Thymus (tissue), 11 donors: ENCODE measurements around the gene NCKAP1. TPM values are rescaled to one million over a fixed set of nuclear protein-coding genes. Genes with fewer than 3 reads are reported as not detected.
"Not testable (repeated sequence)": the region's sequence is repeated elsewhere in the genome, so short reads cannot be mapped to it uniquely, and the experiment has no call there.

Source experiments
- DNase-seq, 9 donors: peaks; one replicate each; pipeline ENCODE4 v3.0.0-alpha.2; 2013; ENCODE audit warnings: low spot score in 9 of 9, low read depth in 6 of 9, missing footprints in 1 of 9
- H3K27ac ChIP-seq, 2 donors: one replicate each; pipeline ENCODE4 v1.5.1; 2013; ENCODE audit warnings: control low read depth in 1 of 2, low read depth in 1 of 2, low read length in 1 of 2, mild to moderate bottlenecking in 1 of 2, moderate library complexity in 1 of 2
- H3K27me3 ChIP-seq, 2 donors: one replicate each; pipeline ENCODE4 v1.5.1; 2013; ENCODE audit warnings: low read length in 1 of 2; ENCODE audit not compliant: control insufficient read depth in 2 of 2, insufficient read depth in 1 of 2
- H3K36me3 ChIP-seq, 2 donors: one replicate each; pipeline ENCODE4 v1.5.1; 2013; ENCODE audit warnings: low read length in 1 of 2, mild to moderate bottlenecking in 1 of 2, moderate library complexity in 1 of 2; ENCODE audit not compliant: control insufficient read depth in 2 of 2, insufficient read depth in 2 of 2
- H3K4me1 ChIP-seq, 2 donors: one replicate each; pipeline ENCODE4 v1.5.1; 2013; ENCODE audit warnings: low read length in 2 of 2; ENCODE audit not compliant: control insufficient read depth in 2 of 2, insufficient read depth in 2 of 2
- H3K4me3 ChIP-seq, 2 donors: one replicate each; pipeline ENCODE4 v1.5.1; 2013; ENCODE audit warnings: low read length in 2 of 2, control low read depth in 1 of 2, mild to moderate bottlenecking in 1 of 2
- H3K9me3 ChIP-seq, 2 donors: one replicate each; pipeline ENCODE4 v1.5.1; 2013; ENCODE audit warnings: low read length in 1 of 2, mild to moderate bottlenecking in 1 of 2; ENCODE audit not compliant: control insufficient read depth in 2 of 2, insufficient read depth in 1 of 2
- WGBS: extraction: QIAGEN DNeasy Blood & Tissue Kit; methylation state at CpG from one replicate; pipeline ENCODE4 v1.1.7; 2013; 5-methylcytosine and 5-hydroxymethylcytosine counted together
- polyA plus RNA-seq: library from polyadenylated mRNA; stranded (reverse); fragments of 200-250 nt; gene quantifications from one replicate; pipeline ENCODE4 v1.2.3, GENCODE V29; 2013
- total RNA-seq: library from RNA; stranded (reverse); fragments of 120-200 nt; gene quantifications from one replicate; pipeline ENCODE4 v1.2.4, GENCODE V29; 2013
- donor health status: healthy.

The NCKAP1 gene
- total and polyA plus RNA-seq, 2 donors = 23.7 to 36.8 TPM

DNA sequence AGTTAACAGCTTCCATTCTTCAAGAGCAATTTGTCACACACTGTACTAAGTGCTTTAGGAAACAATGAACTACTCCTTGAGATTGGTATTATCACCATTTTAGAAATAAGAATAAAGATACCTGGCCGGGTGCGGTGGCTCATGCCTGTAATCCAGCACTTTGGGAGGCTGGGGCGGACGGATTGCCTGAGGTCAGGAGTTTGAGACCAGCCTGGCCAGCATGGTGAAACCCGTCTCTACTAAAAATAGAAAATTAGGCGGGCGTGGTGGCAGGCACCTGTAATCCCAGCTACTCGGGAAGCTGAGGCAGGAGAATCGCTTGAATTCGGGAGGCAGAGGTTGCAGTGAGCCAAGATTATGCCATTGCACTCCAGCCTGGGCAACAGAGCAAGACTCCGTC, 20.4 kb downstream of the NCKAP1 start:
- WGBS = 97% methylated on average over 11 of the region's 11 CpGs
- not testable (repeated sequence) for H3K9me3 ChIP-seq, H3K27ac ChIP-seq, H3K27me3 ChIP-seq, H3K4me1 ChIP-seq, H3K36me3 ChIP-seq, DNase-seq, H3K4me3 ChIP-seq

DNA sequence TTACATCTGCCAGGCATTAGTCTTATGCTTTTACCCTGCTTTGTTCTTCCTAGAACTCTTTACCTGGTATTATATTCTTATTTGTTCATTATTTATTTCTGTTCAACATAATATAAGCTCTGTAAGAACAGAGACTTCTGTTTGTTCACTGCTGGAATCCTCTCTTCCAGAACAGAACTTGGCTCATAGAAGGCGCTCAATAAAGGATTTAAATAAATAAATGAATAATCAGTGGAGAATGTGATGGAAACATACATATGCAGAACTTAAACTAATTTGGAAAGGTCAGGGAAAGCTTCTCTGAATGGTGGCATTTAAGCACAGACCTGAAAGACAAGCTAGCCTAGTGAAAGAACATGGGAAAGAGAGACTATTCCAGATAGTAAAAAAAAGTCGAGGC, 24.3 kb downstream of the NCKAP1 start:
- Histone ChIP-seq H3K9me3 (no peaks in the 10 kb centered on the region), H3K27ac (no peak overlapping the region), H3K27me3 (no peaks in the 10 kb centered on the region), H3K4me1 (no peaks in the 10 kb centered on the region), H3K36me3 (no peaks in the 10 kb centered on the region), H3K4me3 (no peak overlapping the region)
- 97% methylated on average over 2 of the region's 2 CpGs for WGBS
- no peak for DNase-seq

DNA sequence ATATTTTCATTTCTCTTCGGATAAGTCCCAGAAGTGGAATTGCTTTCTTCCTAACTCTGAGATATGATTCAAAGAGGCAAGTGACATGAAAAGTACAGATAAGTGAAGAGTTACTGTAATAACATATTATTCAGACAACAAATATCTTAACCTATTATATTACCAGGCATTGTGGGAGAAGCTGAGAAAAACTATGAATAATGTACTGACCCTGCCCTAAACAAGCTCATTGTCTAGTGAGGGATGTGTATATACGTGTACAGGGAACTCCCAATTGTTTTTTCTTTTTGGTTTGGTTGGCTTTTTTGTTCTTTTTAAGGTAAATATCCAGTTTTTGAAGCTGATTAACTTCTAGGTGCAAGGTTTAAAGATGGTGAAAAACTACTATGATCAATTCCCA, 26.5 kb downstream of the NCKAP1 start:
- no peaks in the 10 kb centered on the region for H3K4me1 ChIP-seq
- DNase-seq = no peak
- H3K9me3 ChIP-seq = no peaks in the 10 kb centered on the region
- H3K4me3 ChIP-seq = no peak overlapping the region
- H3K36me3 ChIP-seq = no peaks in the 10 kb centered on the region
- no peak overlapping the region for H3K27ac ChIP-seq
- no peaks in the 10 kb centered on the region for H3K27me3 ChIP-seq
- 91% methylated on average over 2 of the region's 2 CpGs for WGBS

DNA sequence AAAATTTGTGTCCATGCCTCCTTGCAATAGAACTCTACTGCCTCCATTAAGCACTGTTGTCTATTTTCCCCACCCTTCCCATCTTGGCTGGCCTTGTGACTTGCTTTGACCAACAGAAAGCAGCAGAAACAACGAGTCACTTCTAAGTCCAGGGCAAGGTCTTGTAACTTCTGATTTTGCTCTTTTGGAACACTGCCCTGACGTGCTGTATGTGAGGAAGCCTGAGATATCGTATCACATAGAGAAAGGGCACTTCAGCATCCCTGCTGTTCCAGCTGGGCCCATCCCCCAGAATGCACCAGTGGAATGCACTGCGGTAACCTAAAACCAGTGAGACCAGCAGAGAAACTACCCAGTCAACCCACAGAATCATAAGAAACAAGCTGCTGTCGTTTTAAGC, 28.1 kb downstream of the NCKAP1 start:
- 88% methylated on average over 5 of the region's 5 CpGs for WGBS
- Histone ChIP-seq H3K36me3 (no peaks in the 10 kb centered on the region), H3K4me1 (no peaks in the 10 kb centered on the region), H3K27me3 (no peaks in the 10 kb centered on the region), H3K4me3 (no peak overlapping the region), H3K27ac (no peak overlapping the region), H3K9me3 (no peaks in the 10 kb centered on the region)
- DNase-seq = no peak

DNA sequence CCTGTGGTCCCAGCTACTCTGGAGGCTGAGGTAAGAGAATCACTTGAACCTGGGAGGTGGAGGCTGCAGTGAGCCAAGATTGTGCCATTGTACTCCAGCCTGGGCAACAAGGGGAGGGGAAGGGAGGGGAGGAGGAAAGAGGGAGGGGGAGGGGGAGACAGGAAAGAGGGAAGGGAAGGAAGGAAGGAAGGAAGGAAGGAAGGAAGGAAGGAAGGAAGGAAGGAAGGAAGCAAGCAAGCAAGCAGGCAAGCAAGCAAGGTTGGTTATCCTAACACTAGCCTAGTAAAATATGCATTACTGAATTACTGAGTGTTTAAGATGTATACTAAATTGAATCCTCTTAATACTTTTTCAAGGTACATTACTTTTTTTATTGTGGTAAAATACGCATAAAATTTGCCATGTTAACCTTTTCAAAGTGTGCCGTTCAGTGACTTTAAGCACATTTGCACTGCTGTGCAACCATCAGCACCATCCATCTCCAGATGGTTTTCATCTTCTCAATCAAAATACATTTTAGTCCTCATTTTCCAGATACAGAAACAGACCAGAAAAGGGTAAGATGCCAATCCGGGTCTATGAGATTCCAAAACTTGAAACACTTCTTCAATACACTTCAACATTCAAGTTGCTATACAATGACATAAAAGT, 28.9 kb downstream of the NCKAP1 start:
- Histone ChIP-seq H3K27me3 (no peaks in the 10 kb centered on the region), H3K36me3 (no peaks in the 10 kb centered on the region), H3K4me1 (no peaks in the 10 kb centered on the region), H3K4me3 (no peak overlapping the region), H3K27ac (no peak overlapping the region), H3K9me3 (no peaks in the 10 kb centered on the region)
- no peak for DNase-seq
- WGBS = 97% methylated on average over 3 of the region's 3 CpGs

DNA sequence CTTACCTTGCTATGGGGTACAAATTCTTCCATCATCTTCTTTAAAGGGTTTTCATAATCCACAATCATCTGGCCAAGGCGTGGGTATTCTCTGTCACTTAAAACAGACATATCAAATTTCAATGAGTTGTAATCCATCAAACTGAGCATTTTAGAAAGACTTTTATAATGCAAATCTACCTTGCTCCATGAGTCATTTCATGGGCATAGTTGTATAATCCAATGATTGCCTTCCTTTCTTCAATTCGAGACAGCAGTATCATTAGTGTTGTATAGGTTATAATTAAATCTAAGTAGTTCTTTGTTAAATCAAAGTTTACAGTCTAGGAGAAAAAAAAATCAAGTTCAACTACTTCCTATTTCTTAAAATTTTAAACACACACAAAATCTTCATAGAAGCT, 36.3 kb downstream of the NCKAP1 start:
- DNase-seq = no peak
- Histone ChIP-seq H3K4me3 (no peak overlapping the region), H3K9me3 (no peaks in the 10 kb centered on the region), H3K27ac (no peak overlapping the region), H3K27me3 (no peaks in the 10 kb centered on the region), H3K4me1 (no peaks in the 10 kb centered on the region), H3K36me3 (no peaks in the 10 kb centered on the region)
- WGBS = 95% methylated on average over 2 of the region's 2 CpGs

DNA sequence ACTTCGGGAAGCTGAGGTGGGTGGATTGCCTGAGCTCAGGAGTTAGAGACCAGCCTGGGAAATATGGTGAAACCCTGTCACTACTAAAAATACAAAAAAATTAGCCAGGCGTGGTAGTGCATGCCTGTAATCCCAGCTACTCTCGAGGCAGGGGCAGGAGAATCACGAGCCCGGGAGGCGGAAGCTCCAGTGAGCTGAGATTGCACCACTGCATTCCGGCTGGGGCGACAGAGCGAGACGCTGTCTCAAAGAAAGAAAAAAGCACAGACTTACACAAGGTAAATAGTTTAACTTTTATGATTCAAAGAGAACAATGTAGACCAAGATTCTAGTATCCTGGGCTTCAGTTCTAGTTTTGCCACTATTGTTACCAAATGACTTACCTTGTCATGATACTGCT, 37.4 kb downstream of the NCKAP1 start:
- no peak for DNase-seq
- 95% methylated on average over 10 of the region's 10 CpGs for WGBS
- Histone ChIP-seq H3K9me3 (no peaks in the 10 kb centered on the region), H3K4me3 (no peak overlapping the region), H3K4me1 (no peaks in the 10 kb centered on the region), H3K27ac (no peak overlapping the region), H3K36me3 (no peaks in the 10 kb centered on the region), H3K27me3 (no peaks in the 10 kb centered on the region)

DNA sequence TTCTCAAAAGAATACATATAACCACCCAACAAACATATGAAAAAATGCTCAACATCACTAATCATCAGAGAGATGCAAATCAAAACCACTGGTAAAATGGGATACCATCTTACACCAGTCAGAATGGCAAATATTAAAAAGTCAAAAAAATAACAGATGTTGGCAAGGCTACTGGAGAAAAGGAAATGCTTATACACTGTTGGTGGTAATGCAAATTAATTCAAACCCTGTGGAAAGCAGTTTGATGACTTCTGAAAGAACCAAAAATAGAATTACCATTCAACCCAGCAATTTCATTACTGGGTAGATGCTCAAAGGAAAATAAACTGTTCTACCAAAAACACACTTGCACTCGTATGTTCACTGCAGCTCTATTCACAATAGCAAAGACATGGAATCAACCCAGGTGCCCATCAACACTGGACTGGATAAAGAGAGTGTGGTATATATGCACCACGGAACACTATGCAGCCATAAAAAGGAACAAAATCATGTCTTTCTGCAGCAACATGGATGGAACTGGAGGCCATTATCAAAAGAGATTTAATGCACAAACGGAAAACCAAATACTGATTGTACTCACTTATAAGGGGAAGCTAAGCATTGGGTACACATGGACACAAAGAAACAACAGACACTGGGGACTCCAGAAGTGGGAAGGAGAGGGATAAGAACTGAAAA, 38.8 kb downstream of the NCKAP1 start:
- Histone ChIP-seq H3K4me1 (no peaks in the 10 kb centered on the region), H3K4me3 (no peak overlapping the region), H3K27ac (no peak overlapping the region), H3K27me3 (no peaks in the 10 kb centered on the region), H3K36me3 (no peaks in the 10 kb centered on the region), H3K9me3 (no peaks in the 10 kb centered on the region)
- 99% methylated on average over 3 of the region's 3 CpGs for WGBS
- no peak for DNase-seq

DNA sequence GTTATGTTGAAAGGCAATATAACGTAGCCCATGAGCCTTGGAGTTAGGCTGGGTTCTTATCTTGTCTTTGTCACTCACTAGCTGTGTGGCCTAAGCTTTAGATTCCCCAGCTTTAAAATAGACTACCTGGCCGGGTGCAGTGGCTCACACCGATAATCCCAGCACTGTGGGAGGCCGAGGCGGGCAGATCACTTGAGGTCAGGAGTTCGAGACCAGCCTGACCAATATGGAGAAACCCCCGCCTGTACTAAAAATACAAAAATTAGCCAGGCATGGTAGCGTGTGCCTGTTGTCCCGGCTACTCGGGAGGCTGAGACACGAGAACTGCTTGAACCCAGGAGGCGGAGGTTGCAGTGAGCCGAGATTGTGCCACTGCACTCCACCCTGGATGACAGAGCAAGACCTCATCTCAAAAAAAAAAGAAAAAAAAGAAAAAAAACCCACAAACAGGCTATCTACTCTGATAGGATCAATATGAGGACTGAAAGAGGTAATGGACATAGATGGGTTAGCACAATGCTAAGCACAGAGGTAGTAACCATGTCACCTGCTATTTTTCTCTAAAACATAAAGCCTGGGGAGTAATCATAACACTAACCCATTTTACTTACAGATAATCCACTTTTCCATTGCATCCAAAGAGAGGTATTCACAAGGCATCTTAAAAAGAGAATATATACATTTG, 43.9 kb downstream of the NCKAP1 start:
- Histone ChIP-seq H3K9me3 (no peaks in the 10 kb centered on the region), H3K27me3 (no peaks in the 10 kb centered on the region), H3K4me3 (no peak overlapping the region), H3K4me1 (no peaks in the 10 kb centered on the region), H3K27ac (no peak overlapping the region), H3K36me3 (no peaks in the 10 kb centered on the region)
- DNase-seq = no peak
- WGBS = 97% methylated on average over 13 of the region's 13 CpGs
